H54 (cell line): ENCODE measurements around the gene TMCO4.
"Not testable (repeated sequence)": the region's sequence is repeated elsewhere in the genome, so short reads cannot be mapped to it uniquely, and the experiment has no call there.

ENCODE experiments used
- DNase-seq: peaks from one replicate; pipeline ENCODE4 v3.0.0; 2011; ENCODE audit warnings: low spot score, mixed read lengths; ENCODE audit not compliant: insufficient read length
- FAIRE-seq: peaks from 3 replicates; lab custom pipeline; 2011; peaks lifted over from hg19 to GRCh38; lab: Jason Lieb, UNC
- POLR2A ChIP-seq: IDR thresholded peaks from 2 replicates; pipeline ENCODE4 v1.6.1; 2011; ENCODE audit warnings: low read depth, mild to moderate bottlenecking, low read length

TMCO4 gene

DNA sequence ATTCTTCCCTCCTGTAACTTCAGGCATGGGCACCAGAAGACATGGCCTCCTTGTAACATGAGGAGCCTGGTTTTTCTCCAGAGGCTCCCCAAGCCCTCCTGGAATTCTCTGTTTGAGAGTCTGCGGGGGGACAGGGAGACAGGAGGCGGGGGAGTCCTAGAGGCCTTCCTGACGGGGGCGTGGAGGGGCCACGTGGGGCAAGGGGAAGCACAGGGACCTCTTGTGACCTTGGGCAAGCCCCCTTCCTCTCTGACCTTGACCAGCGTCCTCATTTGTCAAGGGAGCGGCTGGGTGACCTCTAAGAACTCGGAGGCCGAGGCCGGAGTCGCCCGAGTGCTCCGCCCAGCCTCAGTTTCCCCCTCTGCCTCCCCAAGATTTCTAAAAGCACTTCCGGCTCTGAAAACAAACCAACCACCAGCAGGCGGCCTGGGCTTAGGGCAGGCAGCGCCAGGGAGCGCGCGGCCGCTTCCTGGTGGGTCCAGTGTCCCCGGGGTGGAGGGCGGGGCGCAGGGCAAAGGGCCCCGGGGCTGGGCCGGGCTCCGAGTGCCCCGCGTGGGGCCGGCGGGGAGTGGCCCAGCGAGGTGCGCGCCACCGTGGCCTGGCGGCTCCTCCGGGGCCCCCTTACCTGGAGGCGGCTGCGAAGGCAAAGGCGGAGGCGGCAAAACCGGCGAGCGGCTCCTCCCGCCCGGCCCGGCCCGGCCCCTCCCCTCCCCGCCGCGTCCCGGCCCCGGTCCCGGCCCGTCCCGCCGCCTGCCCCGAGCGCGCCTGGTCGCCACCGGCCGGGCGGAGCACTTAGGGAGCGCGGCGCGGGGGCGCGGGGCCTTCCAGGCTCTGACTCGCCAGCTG, at the start of gene TMCO4:
TMCO4 (minus strand) TSS at position 687 of the 846 bp plus-strand sequence. CDS start 19,158 bp downstream, outside the sequence.
- TF ChIP-seq POLR2A = no peak; the same call in 1 of the 2 replicates
- FAIRE-seq = no peak
- peak; percentile 42 for DNase-seq

GRCh38 chr1:19849307-19849706, 49.6 kb upstream of the TMCO4 start:
- DNase-seq, FAIRE-seq: not testable (repeated sequence)

DNA sequence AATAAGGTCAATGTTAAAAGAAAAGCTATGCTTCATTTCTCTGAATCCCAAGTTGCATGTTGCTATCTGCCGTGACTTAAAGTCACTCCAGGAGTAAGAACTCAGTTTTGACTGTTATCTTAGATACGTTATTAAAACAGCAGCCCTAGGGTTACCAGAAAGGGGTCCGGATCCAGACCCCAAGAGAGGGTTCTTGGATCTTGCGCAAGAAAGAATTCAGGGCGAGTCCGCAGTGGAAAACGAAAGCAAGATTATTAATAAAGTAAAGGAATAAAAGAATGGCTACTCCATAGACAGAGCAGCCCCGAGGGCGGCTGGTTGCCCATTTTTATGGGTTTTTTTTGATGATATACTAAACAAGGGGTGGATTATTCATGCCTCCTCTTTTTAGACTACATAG, 47.6 kb upstream of the TMCO4 start:
- DNase-seq, FAIRE-seq: not testable (repeated sequence)

DNA sequence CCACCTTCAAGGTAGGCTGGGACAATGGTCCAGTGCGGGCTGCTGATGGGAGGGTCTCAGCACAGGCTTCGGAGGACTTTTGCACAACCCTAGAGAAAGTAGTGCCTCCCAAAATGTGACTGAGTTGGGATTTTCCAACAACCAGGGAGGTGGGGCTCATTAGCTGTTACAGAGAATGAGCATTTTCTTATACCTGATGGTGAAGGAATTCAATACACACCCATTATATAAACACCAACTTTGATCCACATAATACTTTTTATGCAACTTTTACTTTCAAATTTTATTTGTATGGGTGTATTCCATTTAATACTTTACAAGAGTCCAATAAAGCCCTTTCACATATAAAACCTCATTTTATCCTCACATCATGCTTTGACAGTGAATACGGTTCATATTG, 46.6 kb upstream of the TMCO4 start:
- FAIRE-seq (no peak), DNase-seq (no peak)
- TF ChIP-seq POLR2A = no peak

- DNase-seq = no peak
- FAIRE-seq = no peak
- TF ChIP-seq POLR2A = no peak
Measured at GRCh38 chr1:19845555-19845954, 45.8 kb upstream of the TMCO4 start.

DNA sequence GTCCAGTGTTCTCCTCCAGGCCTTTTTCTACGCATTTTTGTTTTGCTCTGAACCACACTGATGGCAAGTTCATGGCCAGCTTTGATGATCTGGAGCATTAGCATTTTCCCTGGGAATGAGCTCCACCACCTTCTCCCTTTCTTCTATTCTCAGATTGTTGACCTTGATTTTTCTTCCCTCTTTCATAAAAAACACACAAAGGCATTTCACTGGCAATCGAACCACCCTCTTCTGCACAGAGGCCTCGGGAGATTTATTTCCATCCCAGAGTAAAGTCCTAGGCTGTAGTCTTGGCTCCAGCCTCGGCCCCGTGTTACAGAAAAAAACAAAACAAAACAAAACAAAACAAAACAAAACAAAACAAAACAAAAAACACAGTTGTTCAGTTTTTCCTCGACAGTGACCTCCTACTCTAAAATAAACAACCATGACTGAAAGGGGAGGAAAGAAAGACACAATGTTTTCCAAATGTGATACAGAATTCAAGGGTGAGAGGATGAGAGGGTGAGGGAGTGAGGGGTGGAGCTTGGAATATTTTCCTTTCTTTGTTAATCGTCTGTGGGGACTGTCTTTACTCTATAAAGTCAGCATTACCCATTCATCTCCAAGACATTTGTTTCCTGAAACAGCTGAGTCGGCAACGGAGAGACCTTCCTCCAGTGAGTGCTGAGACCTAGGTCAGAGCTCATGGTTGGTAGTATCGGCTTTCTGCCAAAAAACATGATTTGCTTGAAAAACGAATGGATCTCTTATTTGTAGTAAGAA, 45.2 kb upstream of the TMCO4 start:
- FAIRE-seq (no peak), DNase-seq (no peak)
- no peak for TF ChIP-seq POLR2A

GRCh38 chr1:19840228-19840627, 40.5 kb upstream of the TMCO4 start:
- FAIRE-seq = no peak
- no peak for TF ChIP-seq POLR2A
- DNase-seq = no peak

GRCh38 chr1:19837866-19838265, 38.1 kb upstream of the TMCO4 start:
- FAIRE-seq (no peak), DNase-seq (no peak)
- TF ChIP-seq POLR2A = no peak

GRCh38 chr1:19835578-19835977, 35.9 kb upstream of the TMCO4 start:
- DNase-seq (no peak), FAIRE-seq (no peak)
- no peak for TF ChIP-seq POLR2A

GRCh38 chr1:19831441-19831840, 31.7 kb upstream of the TMCO4 start:
- FAIRE-seq (no peak), DNase-seq (no peak)
- no peak for TF ChIP-seq POLR2A

- DNase-seq (no peak), FAIRE-seq (no peak)
- no peak for TF ChIP-seq POLR2A
Measured at GRCh38 chr1:19828546-19828945, 28.8 kb upstream of the TMCO4 start.

GRCh38 chr1:19825298-19825697, 25.6 kb upstream of the TMCO4 start:
- FAIRE-seq (no peak), DNase-seq (no peak)
- TF ChIP-seq POLR2A = no peak

- DNase-seq = peak; percentile 37
- TF ChIP-seq POLR2A = no peak
- no peak for FAIRE-seq
Measured at GRCh38 chr1:19824541-19824940, 24.8 kb upstream of the TMCO4 start.

DNA sequence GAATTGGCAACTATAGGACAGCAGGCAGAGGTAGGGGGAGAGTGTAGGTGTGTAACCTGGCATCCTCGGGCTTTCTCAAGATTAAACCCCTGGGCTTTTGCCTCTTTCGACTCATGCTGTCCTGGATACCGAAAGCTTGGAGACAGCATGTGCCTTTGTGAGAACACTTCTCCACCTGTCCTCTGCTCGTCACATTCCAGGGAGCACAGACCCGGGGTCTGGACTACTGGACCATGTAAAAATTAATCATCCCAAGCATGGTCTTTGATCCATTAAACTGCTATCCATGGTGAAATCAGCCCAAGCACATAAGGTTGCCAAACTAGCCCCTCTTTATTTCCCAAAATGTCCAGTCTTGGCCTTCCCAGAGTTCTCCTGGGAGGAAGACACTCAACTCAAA, 24.3 kb upstream of the TMCO4 start:
- no peak for TF ChIP-seq POLR2A
- no peak for DNase-seq
- no peak for FAIRE-seq
